Adrenal gland (tissue), 12 donors: ENCODE results near the gene ABLIM2. TPM values are rescaled to one million over a fixed set of nuclear protein-coding genes. Genes with fewer than 3 reads are reported as not detected.
"Not testable (repeated sequence)": the region's sequence is repeated elsewhere in the genome, so short reads cannot be mapped to it uniquely, and the experiment has no call there.

Experiments
- DNase-seq, 7 donors: peaks; one replicate each; pipeline ENCODE4 v3.0.0-alpha.2; 2019 to 2020
- H3K27ac ChIP-seq, 5 donors: fragments of 200-600 bp; sonication (generic) in 4 of 5; 1 replicate in 3 of 5; 2 replicates in 2 of 5; pipeline versions ENCODE4 v1.5.1 to v1.8.0; 2016 to 2020; ENCODE audit warnings: mild to moderate bottlenecking in 1 of 5
- H3K27me3 ChIP-seq: fragments of 200-600 bp; 2 replicates; pipeline ENCODE4 v1.8.0; 2021
- H3K36me3 ChIP-seq, 2 donors: fragments of 200-600 bp; replicated peaks in 1 of 2; 1 replicate in 1 of 2; 2 replicates in 1 of 2; pipeline versions ENCODE4 v1.5.1 to v1.8.0; 2018 to 2022
- H3K4me1 ChIP-seq, 2 donors: fragments of 200-600 bp; replicated peaks in 1 of 2; 1 replicate in 1 of 2; 2 replicates in 1 of 2; pipeline versions ENCODE4 v1.5.1 to v1.8.0; 2018 to 2021
- H3K4me3 ChIP-seq, 4 donors: fragments of 200-600 bp; sonication (generic) in 3 of 4; one replicate each; pipeline ENCODE4 v1.5.1; 2016 to 2018
- H3K9me3 ChIP-seq, 3 donors: fragments of 200-600 bp; sonication (generic) in 1 of 3; replicated peaks in 1 of 3; 1 replicate in 2 of 3; 2 replicates in 1 of 3; pipeline versions ENCODE4 v1.5.1 to v1.8.0; 2016 to 2021
- CTCF ChIP-seq, 6 experiments: fragments of 450-650 bp in 4 of 6; fragments of 200-600 bp in 2 of 6; sonication (generic) in 1 of 6; IDR thresholded peaks; 1 replicate in 5 of 6; 2 replicates in 1 of 6; pipeline versions ENCODE4 v1.5.1 to v1.8.0; 2016 to 2021; ENCODE audit warnings: antibody characterized with exemption in 6 of 6, mild to moderate bottlenecking in 2 of 6, moderate library complexity in 1 of 6
- POLR2A ChIP-seq, 2 donors: fragments of 450-650 bp; IDR thresholded peaks; one replicate each; pipeline ENCODE4 v1.6.1; 2017; ENCODE audit warnings: antibody characterized with exemption in 2 of 2, mild to moderate bottlenecking in 2 of 2, moderate library complexity in 1 of 2
- WGBS, 4 donors: extraction: QIAGEN DNeasy Blood & Tissue Kit in 2 of 4; methylation state at CpG; one replicate each; pipeline versions ENCODE4 v1.1.5 to v1.1.7; 2013 to 2017; 5-methylcytosine and 5-hydroxymethylcytosine counted together
- intact Hi-C, 2 donors: fragments of 100-400 bp; cut with DNase I; formaldehyde crosslinking; loops; one replicate each; pipeline versions ENCODE4 v1.14.1 to v1.15.0; 2022 to 2023
- polyA plus RNA-seq, 3 donors: library from polyadenylated mRNA; stranded (reverse); fragments of 200-250 nt in 2 of 3; fragments of 350-450 nt in 1 of 3; fragmentation: Illumina TruSeq in 1 of 3; extraction: RNeasy Lipid Tissue Mini Kit (QIAGEN cat#74804) in 1 of 3; gene quantifications; one replicate each; pipeline ENCODE4 v1.2.3, GENCODE V29; 2013 to 2014
- total RNA-seq, 9 donors: library from RNA; depleted of rRNA in 4 of 9; stranded (reverse); fragments of >200 nt in 4 of 9; fragments of 120-200 nt in 1 of 9; fragmentation: NEBNext Ultra II Directional in 1 of 9; extraction: Animal tissue kit (Norgen Biotek cat#: 25700) in 1 of 9; gene quantifications; one replicate each; pipeline versions ENCODE4 v1.1.0 to v1.2.4, GENCODE V29; 2013 to 2023
- donor health status: healthy with polysubstance abuse.
- donor health status: Bipolar disorder and iron deficiency.
- donor health status: DM: yes; HTN: yes; CAD: no.
- donor health status: DM: no; HTN: no; CAD: no.
- donor health status: DM: no; HTN: no; CAD: no.
- donor health status: DM: yes; HTN: yes; CAD: no.

ABLIM2 gene
- total and polyA plus RNA-seq, 12 donors: 5.8 to 31.2 (median 14.6) TPM

DNA sequence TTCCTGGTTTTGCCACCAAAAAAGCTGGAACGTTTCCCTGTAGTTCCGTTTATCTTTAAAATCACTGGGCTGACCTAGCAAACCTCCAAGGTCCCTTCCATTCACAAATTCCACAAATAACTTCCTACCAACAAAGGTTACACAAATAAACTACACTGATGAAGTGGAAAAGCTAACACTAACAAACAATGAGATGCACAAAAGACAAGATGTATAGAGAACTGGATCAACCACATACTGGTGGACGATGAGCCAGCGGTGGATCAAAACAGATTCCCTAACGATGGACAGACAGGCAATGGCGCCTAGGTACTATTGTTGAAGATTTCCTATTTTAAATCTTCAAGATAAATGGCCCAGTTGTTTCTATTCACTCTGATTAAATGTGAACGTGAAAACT, 234.4 kb downstream of the ABLIM2 start:
- Histone ChIP-seq H3K36me3 (no peaks in the 10 kb centered on the region), H3K4me3 (no peak overlapping the region), H3K4me1 (peaks cover 0 to 25% of the 10 kb centered on the region in 2 donors), H3K27me3 (no peaks in the 10 kb centered on the region), H3K27ac (peak overlapping the region in 1 of 5 donors; percentile 32), H3K9me3 (no peaks in the 10 kb centered on the region)
- WGBS, 4 donors: 40 to 49% (median 43%) methylated on average over 7 of the region's 7 CpGs
- TF ChIP-seq POLR2A (IDR thresholded peaks at IDR 0.05) (no peak), CTCF (IDR thresholded peaks at IDR 0.05) (no peak)
- peak in 2 of 7 donors; percentile 38 to 45 for DNase-seq
- intact Hi-C loops: no loop called here

- no peak overlapping the region for H3K27ac ChIP-seq
- no peaks in the 10 kb centered on the region for H3K27me3 ChIP-seq
- 42 to 82% (median 49%) methylated on average over 7 of the region's 7 CpGs for WGBS, 4 donors
- peak in 6 of 7 donors; percentile 54 to 73 (median 64) for DNase-seq
- no peaks in the 10 kb centered on the region for H3K9me3 ChIP-seq
- intact Hi-C loops: no loop called here
- H3K36me3 ChIP-seq: no peaks in the 10 kb centered on the region
- peaks cover 0 to 25% of the 10 kb centered on the region in 2 donors for H3K4me1 ChIP-seq
- no peak for TF ChIP-seq CTCF (IDR thresholded peaks at IDR 0.05)
- TF ChIP-seq POLR2A (IDR thresholded peaks at IDR 0.05): no peak
- H3K4me3 ChIP-seq: no peak overlapping the region
Observed at GRCh38 chr4:7922466-7922865, 236.1 kb downstream of the ABLIM2 start.

DNA sequence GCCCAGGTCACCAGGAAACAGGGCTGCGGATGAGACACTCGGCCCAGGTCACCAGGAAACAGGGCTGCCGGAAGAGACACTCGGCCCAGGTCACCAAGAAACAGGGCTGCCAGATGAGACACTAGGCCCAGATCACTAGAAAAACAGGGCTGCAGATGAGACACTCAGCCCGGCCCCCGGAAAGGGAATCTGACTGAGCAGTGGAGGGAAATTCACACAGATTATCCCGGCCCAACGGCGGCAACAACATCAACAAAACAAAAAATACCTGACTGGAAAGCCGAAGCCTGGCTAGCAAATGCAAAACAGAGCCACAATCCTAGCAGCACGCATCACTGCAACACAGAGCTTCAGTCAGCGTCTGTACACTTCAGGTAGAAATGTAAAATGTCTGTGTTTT, 239.6 kb downstream of the ABLIM2 start:
- H3K27me3 ChIP-seq: no peaks in the 10 kb centered on the region
- intact Hi-C loops: no loop called here
- 71 to 84% (median 78%) methylated on average over 12 of the region's 12 CpGs for WGBS, 4 donors
- no peak overlapping the region for H3K4me3 ChIP-seq
- no peak for TF ChIP-seq POLR2A (IDR thresholded peaks at IDR 0.05)
- TF ChIP-seq CTCF (IDR thresholded peaks at IDR 0.05): no peak
- H3K36me3 ChIP-seq: no peaks in the 10 kb centered on the region
- no peak for DNase-seq
- peaks cover 0 to 17% of the 10 kb centered on the region in 2 donors for H3K4me1 ChIP-seq
- peak overlapping the region in 1 of 5 donors; percentile 16 for H3K27ac ChIP-seq
- no peaks in the 10 kb centered on the region for H3K9me3 ChIP-seq

DNA sequence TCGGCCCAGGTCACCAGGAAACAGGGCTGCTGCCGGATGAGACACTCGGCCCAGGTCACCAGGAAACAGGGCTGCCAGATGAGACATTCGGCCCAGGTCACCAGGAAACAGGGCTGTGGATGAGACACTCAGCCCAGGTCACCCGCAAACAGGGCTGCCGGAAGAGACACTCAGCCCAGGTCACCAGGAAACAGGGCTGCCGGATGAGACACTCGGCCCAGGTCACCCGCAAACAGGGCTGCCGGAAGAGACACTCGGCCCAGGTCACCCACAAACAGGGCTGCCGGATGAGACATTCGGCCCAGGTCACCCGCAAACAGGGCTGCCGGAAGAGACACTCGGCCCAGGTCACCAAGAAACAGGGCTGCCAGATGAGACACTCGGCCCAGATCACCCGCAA, 240.4 kb downstream of the ABLIM2 start:
- intact Hi-C loops, H3K36me3 ChIP-seq, H3K9me3 ChIP-seq, H3K27me3 ChIP-seq, DNase-seq, H3K4me3 ChIP-seq, H3K27ac ChIP-seq: not testable (repeated sequence)
- peaks cover 0 to 12% of the 10 kb centered on the region in 2 donors for H3K4me1 ChIP-seq
- 73 to 87% (median 83%) methylated on average over 14 to 18 of the region's 18 CpGs; no CpG with 5 or more reads in 1 of the 4 donors for WGBS, 4 donors

DNA sequence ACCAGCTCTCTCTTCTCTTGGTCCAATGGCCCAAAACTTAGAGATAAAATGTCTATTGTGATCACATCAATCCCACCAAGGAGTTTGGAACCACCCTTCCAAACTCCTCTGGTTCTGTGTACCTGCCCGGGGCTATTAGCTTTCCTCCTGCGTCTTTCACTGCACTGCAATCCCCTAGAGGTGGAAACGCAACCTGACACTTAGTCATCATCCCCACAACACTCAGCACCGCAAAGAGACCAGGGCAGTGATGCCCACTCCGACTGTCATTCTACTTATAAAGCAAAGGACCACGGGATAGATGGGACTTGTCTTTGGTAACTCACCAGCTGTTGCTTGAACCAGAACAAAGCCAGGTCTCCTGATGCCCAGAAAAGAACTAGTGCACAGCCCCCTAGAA, 240.9 kb downstream of the ABLIM2 start:
- no peak for DNase-seq
- Histone ChIP-seq H3K9me3 (no peaks in the 10 kb centered on the region), H3K27ac (no peak overlapping the region), H3K4me3 (no peak overlapping the region), H3K36me3 (no peaks in the 10 kb centered on the region), H3K4me1 (peaks cover 0 to 7% of the 10 kb centered on the region in 2 donors), H3K27me3 (no peaks in the 10 kb centered on the region)
- WGBS, 4 donors: 88 to 94% (median 93%) methylated on average over 6 of the region's 6 CpGs
- TF ChIP-seq CTCF (IDR thresholded peaks at IDR 0.05) (no peak), POLR2A (IDR thresholded peaks at IDR 0.05) (no peak)
- intact Hi-C loops: no loop called here
